ENCODE data around the gene SWI5. TPM values are rescaled to one million over a fixed set of nuclear protein-coding genes. Genes with fewer than 3 reads are reported as not detected.
A peak's percentile ranks its signal among the peaks of the same experiment; 100 is the strongest.

Gene SWI5
- total RNA-seq, 4 donors from 2014 or later = 16.2 to 26.6 (median 21.0) TPM

DNA sequence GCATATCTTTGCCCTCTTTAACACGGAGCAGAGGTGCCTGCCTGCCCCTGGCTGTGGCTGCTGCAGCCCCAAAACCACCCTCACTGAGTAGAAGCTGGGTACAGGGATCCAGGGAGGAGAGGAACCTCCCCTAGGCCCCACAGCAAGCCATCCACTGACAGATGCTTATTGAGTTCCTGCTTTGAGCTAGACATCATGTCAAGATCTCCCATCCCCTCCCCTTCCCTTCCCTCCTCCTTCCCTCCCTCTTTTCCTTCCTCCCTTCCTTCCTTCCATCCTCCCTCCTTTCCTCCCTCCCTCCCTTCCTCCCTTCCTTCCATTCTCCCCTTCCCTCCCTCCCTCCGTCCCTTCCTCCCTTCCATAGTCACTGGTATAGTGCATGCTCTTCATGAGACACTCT is 29.6 kb upstream of the SWI5 start:
- WGBS = 64% methylated on average over 2 of the region's 2 CpGs
- Histone ChIP-seq H3K27ac (replicated peaks in 1 of 4) (peak overlapping the region in 2 of 4 donors; percentile 68 to 70), H3K4me1 (peaks cover 29 to 56% (median 46%) of the 10 kb centered on the region in 4 donors), H3K36me3 (no peaks in the 10 kb centered on the region), H3K9me3 (no peaks in the 10 kb centered on the region), H3K27me3 (peaks cover 0 to 19% (median 0%) of the 10 kb centered on the region in 4 donors), H3K4me3 (no peak overlapping the region)
- no peak for DNase-seq (ENCODE audit: extremely low spot score)
- TF ChIP-seq POLR2A (IDR thresholded peaks at IDR 0.05; ENCODE audit: low read depth) = no peak
- TF ChIP-seq, protein P1, sequence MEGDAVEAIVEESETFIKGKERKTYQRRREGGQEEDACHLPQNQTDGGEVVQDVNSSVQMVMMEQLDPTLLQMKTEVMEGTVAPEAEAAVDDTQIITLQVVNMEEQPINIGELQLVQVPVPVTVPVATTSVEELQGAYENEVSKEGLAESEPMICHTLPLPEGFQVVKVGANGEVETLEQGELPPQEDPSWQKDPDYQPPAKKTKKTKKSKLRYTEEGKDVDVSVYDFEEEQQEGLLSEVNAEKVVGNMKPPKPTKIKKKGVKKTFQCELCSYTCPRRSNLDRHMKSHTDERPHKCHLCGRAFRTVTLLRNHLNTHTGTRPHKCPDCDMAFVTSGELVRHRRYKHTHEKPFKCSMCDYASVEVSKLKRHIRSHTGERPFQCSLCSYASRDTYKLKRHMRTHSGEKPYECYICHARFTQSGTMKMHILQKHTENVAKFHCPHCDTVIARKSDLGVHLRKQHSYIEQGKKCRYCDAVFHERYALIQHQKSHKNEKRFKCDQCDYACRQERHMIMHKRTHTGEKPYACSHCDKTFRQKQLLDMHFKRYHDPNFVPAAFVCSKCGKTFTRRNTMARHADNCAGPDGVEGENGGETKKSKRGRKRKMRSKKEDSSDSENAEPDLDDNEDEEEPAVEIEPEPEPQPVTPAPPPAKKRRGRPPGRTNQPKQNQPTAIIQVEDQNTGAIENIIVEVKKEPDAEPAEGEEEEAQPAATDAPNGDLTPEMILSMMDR (IDR thresholded peaks at IDR 0.05) = no peak
- no peak for TF ChIP-seq EP300 (IDR thresholded peaks at IDR 0.05)
- TF ChIP-seq POLR2AphosphoS5 (IDR thresholded peaks at IDR 0.05) = no peak
- intact Hi-C loops (cut with DNase I) = no loop called here

DNA sequence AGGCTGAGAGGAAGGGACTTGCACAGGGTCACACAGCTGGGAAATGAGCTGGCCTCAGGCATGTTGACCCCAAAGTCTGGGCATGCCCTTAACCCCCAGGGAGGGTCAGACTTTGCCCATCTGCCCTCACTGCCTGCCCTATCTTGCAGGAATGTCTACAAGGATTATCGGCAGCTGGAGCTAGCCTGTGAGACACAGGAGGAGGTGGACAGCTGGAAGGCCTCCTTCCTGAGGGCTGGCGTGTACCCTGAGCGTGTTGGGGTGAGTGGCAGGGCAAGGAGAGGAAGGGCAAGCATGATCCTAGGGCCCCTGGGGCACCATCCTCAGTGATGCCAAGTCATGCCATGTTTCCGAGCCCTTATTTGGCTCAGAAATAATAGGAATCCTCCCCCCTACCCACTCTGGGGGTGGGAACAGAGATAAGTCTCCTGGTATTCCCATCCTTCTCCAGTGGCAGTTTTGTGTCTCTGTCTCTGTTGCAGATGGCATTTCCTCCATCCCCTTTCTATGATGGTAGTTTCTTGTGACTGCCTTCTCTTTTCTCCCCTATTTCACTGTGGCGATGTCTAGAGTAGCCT is 28.8 kb upstream of the SWI5 start:
- peaks cover 30 to 53% (median 47%) of the 10 kb centered on the region in 4 donors for H3K4me1 ChIP-seq
- no peak overlapping the region for H3K4me3 ChIP-seq
- H3K36me3 ChIP-seq = no peaks in the 10 kb centered on the region
- peaks cover 0 to 27% (median 2%) of the 10 kb centered on the region in 4 donors for H3K27me3 ChIP-seq
- TF ChIP-seq EP300 (IDR thresholded peaks at IDR 0.05) = no peak
- TF ChIP-seq POLR2AphosphoS5 (IDR thresholded peaks at IDR 0.05) = no peak
- no peaks in the 10 kb centered on the region for H3K9me3 ChIP-seq
- WGBS = 85% methylated on average over 5 of the region's 5 CpGs
- no peak for DNase-seq (ENCODE audit: extremely low spot score)
- H3K27ac ChIP-seq (replicated peaks in 1 of 4) = no peak overlapping the region
- intact Hi-C loops (cut with DNase I) = no loop called here

DNA sequence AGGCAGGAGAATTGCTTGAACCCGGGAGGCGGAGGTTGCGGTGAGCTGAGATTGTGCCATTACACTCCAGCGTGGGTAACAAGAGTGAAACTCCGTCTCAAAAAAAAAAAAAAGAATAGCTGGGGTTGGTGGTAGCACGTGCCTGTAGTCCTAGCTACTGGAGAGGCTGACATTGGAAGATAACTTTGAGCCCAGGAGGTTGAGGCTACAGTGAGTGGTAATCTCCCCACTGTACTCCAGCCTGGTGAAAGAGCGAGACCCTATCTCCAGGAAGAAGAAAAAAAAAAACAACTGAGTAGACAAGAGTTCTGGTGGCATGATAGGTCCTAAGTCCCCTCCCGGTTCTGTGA is 26.5 kb upstream of the SWI5 start:
- Histone ChIP-seq H3K4me1 (peaks cover 30 to 38% (median 36%) of the 10 kb centered on the region in 4 donors), H3K27me3 (peaks cover 0 to 24% (median 2%) of the 10 kb centered on the region in 4 donors), H3K9me3 (no peaks in the 10 kb centered on the region), H3K27ac (replicated peaks in 1 of 4) (no peak overlapping the region), H3K4me3 (no peak overlapping the region), H3K36me3 (peaks cover 0 to 11% (median 0%) of the 10 kb centered on the region in 4 donors)
- intact Hi-C loops (cut with DNase I) = no loop called here
- no peak for DNase-seq (ENCODE audit: extremely low spot score)
- TF ChIP-seq EP300 (IDR thresholded peaks at IDR 0.05) (no peak), POLR2AphosphoS5 (IDR thresholded peaks at IDR 0.05) (no peak), POLR2A (IDR thresholded peaks at IDR 0.05; ENCODE audit: low read depth) (no peak)
- TF ChIP-seq, protein P1 (IDR thresholded peaks at IDR 0.05) = no peak
- 87% methylated on average over 8 of the region's 8 CpGs for WGBS

DNA sequence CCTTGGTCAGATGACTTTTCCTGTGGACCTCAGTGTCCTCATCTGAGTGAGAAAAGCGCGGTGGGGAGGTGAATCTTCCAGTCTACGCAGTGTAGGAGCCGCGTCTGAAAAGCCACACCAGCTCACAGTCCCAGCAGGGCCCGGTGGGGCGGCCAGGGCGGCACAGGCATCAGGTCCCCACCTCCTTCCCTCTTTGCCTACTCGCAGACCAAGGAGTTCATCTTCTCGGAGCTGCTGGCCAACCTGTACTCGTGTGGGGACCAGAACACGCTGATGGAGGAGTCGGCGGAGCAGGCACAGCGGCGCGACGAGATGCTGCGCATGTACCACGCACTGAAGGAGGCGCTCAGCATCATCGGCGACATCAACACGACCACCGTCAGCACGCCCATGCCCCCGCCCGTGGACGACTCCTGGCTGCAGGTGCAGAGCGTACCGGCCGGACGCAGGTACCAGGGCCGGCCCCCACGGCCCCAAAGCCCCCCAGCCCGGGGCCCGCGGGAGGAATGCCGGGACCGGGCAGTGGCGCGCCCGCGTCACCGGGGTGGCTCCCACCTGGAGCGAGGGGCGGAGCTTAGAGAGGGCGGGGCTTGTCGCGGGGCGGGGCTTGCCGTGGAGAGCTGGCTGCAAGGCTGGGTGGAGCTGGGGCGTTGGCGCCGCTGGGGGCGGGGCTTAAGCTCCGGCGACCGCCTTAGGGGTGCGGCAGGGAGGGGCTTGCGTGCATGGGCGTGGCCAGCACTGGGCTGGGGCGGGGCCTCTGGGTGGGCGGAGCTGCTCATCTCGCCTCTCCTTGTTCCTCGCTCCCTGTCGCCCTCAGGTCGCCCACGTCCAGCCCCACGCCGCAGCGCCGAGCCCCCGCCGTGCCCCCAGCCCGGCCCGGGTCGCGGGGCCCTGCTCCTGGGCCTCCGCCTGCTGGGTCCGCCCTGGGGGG is 25.9 kb upstream of the SWI5 start:
- peaks cover 25 to 32% (median 30%) of the 10 kb centered on the region in 4 donors for H3K4me1 ChIP-seq
- peaks cover 0 to 11% (median 0%) of the 10 kb centered on the region in 4 donors for H3K36me3 ChIP-seq
- H3K27ac ChIP-seq (replicated peaks in 1 of 4) = peak overlapping the region in 1 of 4 donors; percentile 27
- no peaks in the 10 kb centered on the region for H3K9me3 ChIP-seq
- WGBS = 92% methylated on average over 2 of the region's 81 CpGs
- no peak for DNase-seq (ENCODE audit: extremely low spot score)
- peak overlapping the region; percentile 34 to 55 (median 42) for H3K4me3 ChIP-seq
- TF ChIP-seq POLR2A (IDR thresholded peaks at IDR 0.05; ENCODE audit: low read depth) = no peak
- TF ChIP-seq EP300 (IDR thresholded peaks at IDR 0.05) = no peak
- TF ChIP-seq, protein P1 (IDR thresholded peaks at IDR 0.05) = no peak
- TF ChIP-seq POLR2AphosphoS5 (IDR thresholded peaks at IDR 0.05) = no peak
- intact Hi-C loops (cut with DNase I) = no loop called here
- peaks cover 0 to 22% (median 2%) of the 10 kb centered on the region in 4 donors for H3K27me3 ChIP-seq
